GM19452 (cell line): ENCODE results near the gene FAM174C.
"Not testable (repeated sequence)": the region's sequence is repeated elsewhere in the genome, so short reads cannot be mapped to it uniquely, and the experiment has no call there.

Experiments
- ATAC-seq: cut with Tn5 transposase; IDR thresholded peaks from one replicate; pipeline ENCODE4 v1.9.1; 2021; ENCODE audit not compliant: unreplicated experiment

FAM174C gene

DNA sequence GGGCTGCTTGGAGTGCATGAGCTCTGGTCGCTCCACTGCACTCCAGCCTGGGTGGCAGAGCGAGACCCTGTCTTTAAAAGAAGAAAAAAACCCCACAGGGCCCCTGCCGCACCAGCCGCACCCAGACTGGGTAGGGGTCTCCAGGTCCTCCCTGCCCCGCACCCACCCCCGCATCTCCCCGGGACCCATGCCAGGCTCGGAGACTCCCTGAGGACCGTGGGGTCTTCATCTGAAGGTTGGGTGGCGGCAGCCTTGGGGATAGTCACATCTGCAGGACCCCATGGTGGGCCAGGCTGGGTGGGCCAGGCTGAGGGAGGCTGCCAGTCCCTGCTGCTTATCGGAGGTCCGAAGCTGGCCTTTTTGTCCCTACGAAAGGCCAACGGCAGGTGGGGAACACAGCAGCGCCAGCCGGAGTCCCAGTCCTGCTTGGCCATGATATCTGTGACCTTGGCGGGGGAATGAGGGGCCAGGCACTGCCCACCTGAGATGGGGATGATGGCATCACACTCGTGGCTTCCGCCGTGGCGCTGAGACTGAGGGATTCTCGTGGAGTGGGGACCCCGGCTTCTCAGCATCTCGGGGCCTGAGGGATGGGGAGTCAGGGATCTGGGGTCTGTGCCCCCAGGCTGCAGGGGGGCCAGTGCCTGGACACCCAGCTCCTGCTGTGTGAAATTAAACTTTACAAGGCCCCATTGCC is 21.4 kb downstream of the FAM174C start:
- no peak for ATAC-seq

DNA sequence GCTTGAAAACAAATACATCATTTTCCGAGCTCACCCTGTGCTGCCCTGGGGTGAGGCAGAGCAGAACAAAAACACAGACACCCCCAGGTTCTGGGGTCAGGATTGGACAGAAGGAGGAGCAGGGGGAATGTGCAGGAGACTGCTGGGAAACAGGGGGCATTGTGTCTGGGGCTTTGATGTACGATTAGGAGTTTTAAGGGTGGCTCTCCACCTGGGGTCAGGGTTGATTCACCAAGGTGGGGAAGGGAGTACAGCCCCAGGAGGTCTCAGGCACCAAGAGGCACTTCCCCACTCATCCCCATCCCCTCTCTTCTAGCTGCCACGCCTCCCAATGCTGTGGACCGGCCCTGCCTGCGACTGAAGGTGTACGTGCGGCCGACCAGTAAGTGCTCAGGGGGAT is 22.9 kb downstream of the FAM174C start:
- no peak for ATAC-seq

DNA sequence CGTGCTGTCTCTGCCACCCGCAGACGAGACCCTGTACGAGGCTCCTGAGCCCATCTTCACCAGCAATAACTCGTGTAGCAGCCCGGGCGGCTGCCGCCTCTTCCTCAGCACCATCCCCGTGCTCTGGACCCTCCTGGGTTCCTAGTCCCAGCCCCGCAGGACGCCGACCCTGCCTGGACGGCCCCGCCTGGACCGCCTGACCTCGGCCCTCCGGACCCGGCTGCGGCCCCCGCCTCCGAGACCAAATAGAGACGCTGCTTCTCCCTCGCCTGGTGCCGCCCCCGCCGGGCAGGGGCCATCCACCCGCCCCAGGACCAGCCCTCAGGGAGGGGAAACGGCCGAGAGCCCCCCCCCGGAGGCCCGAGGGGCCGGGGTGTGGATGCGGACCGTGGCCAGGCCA is 24.5 kb downstream of the FAM174C start:
- ATAC-seq: no peak

DNA sequence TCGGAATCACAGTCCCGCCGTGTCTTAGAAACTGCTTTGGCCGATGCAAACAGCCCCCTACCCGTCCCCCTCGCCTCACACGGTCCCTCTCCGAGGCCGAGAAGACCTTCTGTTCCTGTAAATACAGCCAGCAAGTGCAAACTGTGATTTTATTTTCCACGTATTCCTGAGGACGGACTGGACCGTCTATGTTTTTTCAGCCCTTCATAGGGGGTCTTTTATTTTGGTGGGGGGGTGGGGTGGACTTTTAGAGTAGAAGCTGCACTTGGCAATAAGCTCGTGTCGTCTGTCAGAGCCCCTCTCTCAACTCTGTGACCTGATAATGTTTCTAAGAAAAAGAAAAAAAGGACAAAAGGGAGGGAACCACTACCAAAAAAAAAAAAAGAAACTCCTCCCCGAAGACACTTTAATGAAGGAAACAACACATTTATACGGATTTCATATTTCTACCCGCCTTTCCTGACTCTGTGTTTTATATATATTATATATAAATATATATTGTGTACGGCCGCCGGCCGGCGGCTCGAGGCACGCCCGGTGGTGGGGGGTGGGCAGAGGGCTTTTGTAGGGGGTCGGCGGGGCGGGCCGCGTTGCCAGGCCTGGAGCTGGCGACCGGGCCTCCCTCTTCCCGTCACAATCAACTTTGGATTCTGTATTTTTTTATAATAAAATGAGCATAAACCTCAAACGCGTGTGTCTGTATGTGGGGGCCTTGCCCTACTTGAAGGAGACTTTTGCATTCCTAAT is 25.6 kb downstream of the FAM174C start:
- no peak for ATAC-seq

DNA sequence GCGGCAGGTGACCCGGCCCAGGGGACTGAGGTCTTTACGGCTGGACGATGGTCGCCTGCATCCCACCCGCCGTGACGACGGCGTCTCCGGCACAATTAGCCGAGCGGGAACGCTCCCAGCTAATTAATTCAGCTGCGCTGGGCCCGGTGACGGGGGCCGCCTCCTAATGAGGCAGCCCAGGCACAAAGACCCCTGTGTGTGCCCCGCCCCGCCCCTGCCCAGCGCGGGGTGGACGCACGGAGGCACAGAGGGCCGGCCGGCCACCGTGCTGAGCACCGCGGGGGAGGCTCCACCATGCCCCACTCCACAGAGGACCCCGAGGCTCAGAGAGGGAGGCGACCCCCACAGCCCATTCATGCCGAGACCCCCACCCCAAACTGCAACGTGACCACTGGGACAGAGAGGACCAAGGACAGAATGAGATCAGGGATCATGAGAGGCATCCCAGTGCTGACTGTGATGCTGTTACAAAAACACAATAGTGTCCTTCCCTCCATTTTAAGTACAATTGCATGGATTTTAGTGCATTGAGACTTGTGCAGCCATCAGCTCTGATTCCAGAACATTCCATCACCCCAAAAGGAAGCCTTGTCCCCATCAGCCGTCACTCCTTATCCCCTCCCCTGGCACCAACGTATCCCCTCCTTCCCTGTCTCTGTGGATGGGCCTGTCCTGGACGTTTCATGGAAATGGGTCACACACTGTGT is 27.4 kb downstream of the FAM174C start:
- ATAC-seq: no peak

DNA sequence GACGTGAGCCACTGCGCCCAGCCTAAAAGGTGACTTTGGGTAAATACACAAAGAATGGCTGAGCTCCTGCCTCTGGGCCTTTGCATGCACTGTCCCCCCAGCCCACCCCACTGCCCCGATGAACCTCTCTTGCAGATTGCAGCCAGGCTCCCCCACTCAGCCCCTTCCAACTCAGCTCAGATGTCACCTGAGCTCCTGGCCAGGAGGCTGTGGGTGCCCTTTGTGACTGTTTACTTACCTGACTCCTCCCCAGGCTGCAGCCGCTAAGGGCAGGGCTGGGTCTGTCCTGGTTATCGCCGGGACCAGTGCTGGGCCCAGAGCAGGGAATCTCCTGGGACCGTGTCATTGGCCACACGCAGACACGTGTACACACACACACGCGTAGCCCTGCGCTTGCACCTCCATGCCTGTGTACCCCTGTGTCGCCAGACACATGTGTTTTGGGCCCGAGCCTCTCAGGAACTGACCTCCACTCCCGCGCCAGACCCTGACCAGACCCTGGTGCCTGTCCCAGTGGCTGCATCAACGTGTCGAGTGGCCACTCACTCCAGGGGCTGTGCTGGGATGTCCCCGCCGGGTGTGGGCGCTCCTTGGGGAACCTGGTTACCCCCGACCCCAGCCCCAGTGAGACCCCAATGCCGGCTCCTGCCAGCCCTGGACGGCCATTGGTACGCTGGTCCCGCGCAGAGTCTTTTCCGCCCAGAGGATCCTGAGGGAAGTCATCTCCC is 29.0 kb downstream of the FAM174C start:
- ATAC-seq: no peak

DNA sequence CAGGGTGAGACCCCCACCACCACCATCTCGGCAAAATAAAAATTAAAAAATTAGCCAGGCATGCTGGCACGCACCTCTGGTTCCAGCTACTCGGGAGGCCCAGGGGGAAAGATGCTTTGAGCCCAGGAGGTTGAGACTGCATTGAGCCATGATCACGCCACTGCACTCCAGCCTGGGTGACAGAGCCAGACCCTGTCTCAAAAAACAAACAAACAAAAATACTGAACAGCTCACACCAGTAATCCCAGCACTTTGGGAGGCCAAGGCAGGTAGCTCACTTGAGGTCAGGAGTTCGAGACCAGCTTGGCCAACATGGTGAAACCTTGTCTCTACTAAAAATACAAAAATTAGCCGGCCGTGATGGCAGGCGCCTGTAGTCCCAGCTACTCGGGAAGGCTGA is 30.0 kb downstream of the FAM174C start:
- ATAC-seq: not testable (repeated sequence)

DNA sequence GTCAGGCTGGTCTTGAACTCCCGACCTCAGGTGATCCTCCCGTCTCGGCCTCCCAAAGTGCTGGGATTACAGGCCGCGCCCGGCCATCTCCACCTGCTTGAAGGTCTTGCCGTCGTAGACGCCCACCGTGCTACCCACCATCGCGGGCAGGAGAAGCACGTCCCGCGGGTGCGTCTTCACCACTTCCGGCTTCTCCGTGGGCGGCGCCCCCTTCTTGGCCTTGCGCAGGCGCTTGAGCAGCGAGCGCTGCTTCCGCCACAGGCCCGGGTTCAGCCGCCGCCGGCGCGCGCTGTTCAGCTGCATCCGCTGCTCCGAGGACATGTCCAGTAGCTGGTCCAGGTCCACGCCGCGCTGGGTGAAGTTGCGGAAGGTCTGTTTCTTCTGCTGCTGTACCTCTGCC is 32.0 kb downstream of the FAM174C start:
- no peak for ATAC-seq

DNA sequence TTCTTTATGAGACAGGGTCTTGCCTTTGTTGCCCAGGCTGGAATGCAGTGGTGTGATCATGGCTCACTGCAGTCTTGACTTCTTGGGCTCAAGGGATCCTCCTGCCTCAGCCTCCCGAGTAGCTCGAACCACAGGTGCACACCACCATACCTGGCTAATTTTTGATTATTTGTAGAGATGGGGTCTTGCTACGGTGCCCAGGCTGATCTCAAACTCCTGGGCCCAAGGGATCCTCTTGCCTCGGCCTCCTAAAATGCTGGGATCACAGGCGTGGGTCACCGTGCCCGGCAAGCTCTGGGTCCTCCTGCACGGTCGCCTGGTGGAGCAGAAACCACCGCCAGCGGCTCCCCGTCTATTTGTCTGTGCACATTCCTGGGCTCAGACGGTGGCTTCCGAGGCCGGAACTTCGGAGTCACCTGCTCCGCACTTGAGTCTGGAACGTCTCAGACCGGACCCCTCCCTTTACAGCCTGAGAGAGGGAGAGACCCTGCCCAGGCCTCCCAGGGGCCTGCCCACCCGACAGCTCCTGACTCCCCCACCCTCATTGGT is 32.5 kb downstream of the FAM174C start:
- ATAC-seq: no peak

DNA sequence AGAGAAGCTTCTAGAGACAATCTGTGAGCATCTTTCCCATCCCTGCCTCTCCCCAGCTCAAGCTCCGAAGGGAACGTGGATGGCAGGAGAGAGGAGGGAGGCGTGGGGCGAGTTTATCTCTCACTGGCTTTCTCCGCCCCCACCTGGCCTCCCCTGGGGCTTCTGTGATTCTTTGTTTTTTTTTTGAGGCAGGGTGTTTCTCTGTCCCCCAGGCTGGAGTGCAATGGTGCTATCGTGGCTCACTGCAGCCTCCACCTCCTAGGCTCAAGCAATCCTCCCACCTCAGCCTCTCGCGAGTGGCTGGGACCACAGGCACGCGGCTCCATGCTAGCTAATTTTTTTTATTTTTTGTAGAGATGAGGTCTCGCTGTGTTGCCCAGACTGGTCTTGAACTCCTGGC is 33.4 kb downstream of the FAM174C start:
- ATAC-seq: no peak

DNA sequence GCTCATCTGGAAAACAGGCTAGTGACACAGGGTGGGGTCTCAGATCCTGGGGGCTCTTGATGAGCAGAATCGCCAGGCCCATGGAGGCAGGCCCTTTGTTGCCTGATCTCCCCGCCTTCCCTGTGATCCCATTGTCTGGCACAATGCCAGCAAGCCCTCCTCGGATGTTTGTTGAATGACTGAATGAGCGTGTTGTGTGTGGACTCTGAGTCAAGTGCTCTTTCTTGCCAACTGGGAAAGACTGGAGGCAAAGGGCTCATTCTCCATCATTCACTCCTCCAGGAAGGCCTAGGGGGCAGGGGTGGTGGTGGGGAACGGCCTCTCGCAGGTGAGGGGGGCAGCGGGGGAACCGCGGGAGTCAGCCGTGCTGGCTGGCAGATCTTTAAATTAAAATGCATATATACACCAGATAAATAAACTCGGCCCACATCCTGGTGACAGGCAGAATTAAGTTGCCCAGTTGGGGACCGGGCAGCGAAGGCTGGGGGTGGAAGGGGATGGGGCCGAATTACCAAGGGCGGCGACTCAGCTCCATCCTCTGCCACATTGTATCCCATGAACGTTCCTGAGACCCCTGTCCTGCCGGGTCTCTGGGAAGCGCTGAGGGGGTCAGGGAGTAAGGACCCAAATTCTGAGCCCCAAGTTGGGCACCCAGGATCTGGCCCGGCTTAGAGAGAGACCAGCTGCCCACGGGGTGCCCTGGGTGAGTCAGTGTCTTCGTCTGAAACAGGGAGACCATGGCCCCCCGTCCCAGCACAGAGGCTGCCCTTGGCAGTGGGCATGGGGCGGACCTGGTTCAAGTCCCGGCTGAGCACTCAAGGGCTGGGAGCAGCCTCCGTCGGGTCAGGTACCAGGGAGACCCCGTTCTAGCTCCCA is 34.9 kb downstream of the FAM174C start:
- ATAC-seq: no peak

DNA sequence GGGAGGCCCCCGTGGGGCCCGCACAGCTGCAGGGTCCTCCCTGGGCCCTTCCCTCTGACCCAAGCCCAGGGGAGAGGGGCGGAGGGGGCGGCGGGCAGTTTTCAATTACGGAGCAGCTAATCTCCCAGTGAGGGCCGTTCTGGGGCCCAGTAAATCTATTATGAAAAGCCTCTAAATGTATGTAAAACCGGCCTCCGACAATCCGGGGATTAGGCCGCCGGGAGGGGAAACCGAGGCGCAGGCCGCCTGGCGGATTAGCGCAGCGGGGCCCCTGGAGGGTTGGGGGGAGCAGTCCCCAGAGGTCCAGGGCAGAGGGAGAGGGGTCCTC is 35.5 kb downstream of the FAM174C start:
- ATAC-seq: no peak

DNA sequence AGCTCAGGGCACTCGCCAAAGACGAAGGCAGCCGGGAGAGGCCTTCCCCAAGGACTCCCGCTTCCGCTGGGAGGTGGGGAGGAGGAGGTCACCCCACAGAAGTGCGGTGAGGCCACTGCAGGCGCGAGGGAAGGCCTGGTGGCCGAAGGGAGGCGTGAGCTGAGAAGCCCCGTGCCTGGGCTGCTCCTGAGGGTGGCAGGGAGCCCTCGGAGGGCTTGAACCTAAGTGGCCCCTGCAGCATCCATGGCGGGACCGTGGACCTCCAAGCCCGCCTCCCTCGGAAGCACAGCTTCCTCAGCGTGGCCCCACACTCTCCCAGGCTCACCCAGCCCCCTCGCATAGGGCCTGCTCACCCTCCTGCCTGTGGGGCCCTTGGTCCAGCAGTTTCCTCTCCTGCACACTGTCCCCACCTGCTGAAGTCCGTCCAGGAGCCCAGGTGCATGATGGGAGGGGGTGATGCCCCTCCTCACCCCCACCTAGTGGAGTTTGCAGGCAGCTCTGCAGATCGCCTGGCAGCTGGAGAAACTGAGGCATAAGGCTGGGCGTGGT is 36.3 kb downstream of the FAM174C start:
- no peak for ATAC-seq

DNA sequence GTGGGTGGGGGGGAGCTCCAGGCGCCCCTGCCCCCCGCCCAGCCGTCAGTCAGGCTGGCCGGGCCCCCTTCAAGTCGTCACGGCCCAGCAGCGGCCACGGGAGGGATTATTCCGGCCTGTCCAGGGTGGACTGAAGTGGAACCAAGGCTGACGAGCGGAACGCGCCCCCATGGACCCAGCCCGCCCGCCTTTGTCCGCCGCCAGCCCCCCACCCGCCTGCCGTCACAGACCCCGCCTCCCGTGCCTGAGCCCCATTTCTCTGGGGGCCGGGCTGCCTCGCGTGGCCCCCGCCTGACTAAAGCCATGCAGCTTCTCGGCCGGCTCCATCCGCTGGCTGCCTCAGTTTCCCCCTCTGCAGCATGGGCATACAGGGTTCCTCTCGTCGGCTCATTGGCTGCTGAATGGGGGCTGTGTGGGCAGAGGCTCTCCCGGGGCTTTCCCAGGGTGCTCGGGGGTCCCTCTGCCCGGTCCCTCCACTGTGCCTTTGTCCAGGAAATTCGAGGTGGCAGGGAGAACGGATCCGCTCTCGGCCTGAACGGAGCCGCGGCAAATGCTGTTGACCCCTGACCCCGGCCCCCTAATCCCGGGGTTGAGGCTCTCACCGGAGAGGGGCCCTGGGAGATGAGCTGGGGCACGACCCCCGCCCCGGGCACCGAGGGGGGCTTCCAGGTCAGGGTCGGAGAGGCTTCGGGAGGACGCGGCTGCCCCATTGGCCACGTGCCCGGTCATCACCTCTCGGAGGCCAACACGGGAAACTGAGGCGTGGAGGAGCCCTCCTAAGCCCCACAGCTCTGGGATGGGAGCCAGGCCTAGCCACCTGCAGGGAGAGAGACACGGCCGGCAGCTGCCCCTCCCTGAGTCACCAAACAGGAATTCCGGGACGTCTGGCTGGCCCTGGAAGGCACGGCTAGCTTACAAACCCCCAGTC is 37.7 kb downstream of the FAM174C start:
- ATAC-seq: no peak

DNA sequence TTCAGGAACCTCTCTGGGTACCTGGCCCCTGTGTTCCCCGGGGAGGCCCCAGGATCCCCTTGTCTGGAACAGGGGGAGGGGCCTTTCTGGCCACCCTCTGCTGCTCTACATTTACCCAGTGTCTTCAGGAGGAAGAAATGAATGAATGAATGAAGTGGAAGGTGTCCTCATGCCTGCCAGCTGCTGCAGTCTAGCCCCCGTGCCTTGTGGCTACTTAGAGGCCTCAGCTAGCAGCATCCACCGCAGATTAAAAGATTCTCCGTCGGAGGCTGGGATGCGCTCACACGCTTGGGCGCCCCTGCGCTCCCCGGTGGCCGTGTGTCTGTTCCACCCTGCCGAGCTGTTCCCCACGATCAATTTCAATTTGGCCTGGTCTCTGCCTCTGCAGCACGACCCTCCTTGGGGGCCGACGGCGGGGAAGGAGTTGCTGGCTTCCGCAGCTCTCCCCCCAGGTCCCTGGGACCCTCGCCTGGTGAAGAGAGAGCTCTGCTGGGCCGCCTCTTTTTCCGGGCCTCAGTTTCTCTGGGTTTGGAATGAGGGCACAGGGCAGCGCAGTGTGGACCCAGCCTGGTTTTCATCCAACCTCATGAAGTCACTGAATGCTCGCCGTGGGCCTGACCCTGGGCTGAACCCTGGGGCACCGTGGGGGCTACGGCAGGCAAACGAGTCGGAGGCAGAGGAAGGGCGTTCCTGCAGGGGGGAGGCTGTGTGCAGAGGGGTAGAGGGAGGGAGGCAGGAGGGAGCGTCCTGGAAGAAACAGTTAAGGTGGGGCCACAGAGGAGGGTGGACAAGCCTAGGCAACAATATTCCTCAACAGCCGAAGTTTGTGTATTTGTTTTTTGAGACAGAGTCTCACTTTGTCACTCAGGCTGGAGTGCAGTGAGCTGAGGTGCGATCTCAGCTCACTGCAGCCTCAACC is 38.6 kb downstream of the FAM174C start:
- ATAC-seq: no peak

DNA sequence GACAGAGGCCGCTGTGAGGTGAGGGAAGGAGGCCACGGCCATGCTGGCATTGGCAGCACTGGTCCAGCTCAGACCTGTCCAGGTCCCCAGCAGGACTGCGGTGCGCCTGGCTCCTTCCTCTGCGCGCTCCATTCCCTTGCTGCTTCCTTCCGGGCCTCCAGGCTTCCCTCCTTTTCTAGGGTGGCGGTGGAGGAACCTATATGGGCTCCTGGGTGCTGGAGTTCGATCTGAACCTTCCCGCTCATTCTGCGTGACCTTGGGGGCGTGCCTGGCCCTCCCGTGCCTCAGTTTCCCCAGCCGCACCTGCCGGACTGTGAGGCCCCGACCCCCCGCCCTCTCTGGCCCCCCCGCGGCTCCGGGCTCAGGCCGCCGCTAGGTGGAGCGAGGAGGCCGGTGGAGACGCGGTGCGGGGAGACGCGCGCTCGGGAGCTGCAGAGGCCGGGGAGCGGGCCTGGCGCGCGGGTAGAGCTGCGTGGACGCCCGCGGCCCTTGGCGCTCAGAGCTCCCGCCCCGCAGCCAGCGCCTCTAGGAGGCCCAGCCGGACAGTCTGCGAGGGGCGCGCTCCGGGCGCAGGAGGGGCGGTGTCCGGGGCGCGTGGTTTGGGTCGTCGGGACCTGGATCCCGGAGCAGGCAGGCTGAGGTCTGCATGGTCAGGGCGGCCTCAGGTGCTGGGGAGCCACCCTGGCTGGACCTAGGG is 40.3 kb downstream of the FAM174C start:
- ATAC-seq: no peak

DNA sequence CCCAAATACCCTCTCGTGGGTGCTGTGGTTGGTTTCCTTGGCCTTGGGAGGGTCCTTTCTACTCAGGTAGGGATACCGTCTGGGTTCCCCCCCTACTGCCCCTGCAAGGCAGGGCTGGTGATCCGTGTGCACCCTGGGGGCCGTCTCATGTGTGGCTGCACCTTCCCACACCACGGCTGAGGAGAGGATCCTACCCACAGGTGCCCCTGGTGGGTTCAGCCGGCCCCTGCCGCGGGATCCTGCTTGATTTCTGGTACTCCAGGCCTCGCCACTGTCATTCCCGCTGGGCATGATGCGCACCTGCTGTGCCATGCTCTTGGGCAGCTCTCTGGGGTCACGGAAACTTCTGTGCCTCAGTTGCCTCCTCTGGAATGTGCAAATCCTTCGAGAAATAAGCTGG is 41.1 kb downstream of the FAM174C start:
- ATAC-seq: no peak
